GM23338 (cell line): ENCODE data around the gene COQ10B. TPM values are rescaled to one million over a fixed set of nuclear protein-coding genes. Genes with fewer than 3 reads are reported as not detected.

ENCODE experiments used
- ATAC-seq: fragments of 200-7000 bp; cut with Tn5 transposase; 3 replicates; pipeline ENCODE4 v1.9.1; 2020
- DNase-seq: peaks from one replicate; pipeline ENCODE4 v3.0.0-alpha.2; 2015; ENCODE audit warnings: low spot score
- H2AFZ ChIP-seq: fragments of 200-600 bp; sonication (generic); 2 replicates; pipeline ENCODE4 v1.8.0; 2016; ENCODE audit warnings: antibody characterized with exemption, mild to moderate bottlenecking, moderate library complexity
- H3F3A ChIP-seq: fragments of 200-600 bp; sonication (generic); replicated peaks from 2 replicates; pipeline ENCODE4 v1.8.0; 2017; ENCODE audit warnings: antibody characterized with exemption, mixed run types, low read depth
- H3K27ac ChIP-seq: fragments of 200-600 bp; sonication (generic); 2 replicates; pipeline ENCODE4 v1.6.1; 2016; ENCODE audit warnings: low read depth
- H3K27me3 ChIP-seq: fragments of 200-600 bp; sonication (generic); 2 replicates; pipeline ENCODE4 v1.8.0; 2016; ENCODE audit warnings: mild to moderate bottlenecking, mixed run types, moderate library complexity; ENCODE audit not compliant: insufficient read depth
- H3K36me3 ChIP-seq: fragments of 200-600 bp; sonication (generic); 2 replicates; pipeline ENCODE4 v1.8.0; 2016; ENCODE audit warnings: mild to moderate bottlenecking; ENCODE audit not compliant: insufficient read depth
- H3K4me1 ChIP-seq: fragments of 200-600 bp; sonication (generic); 2 replicates; pipeline ENCODE4 v1.8.0; 2016; ENCODE audit warnings: mild to moderate bottlenecking, moderate library complexity; ENCODE audit not compliant: insufficient read depth
- H3K4me2 ChIP-seq: fragments of 200-600 bp; sonication (generic); 2 replicates; pipeline ENCODE4 v1.7.1; 2017; ENCODE audit warnings: mixed run types
- H3K4me3 ChIP-seq: fragments of 200-600 bp; sonication (generic); 2 replicates; pipeline ENCODE4 v1.6.1; 2016; ENCODE audit warnings: mixed run types
- H3K79me2 ChIP-seq: fragments of 200-600 bp; sonication (generic); replicated peaks from 2 replicates; pipeline ENCODE4 v1.8.0; 2017; ENCODE audit warnings: mild to moderate bottlenecking; ENCODE audit not compliant: insufficient read depth
- H3K9me2 ChIP-seq: fragments of 200-600 bp; sonication (generic); 2 replicates; pipeline ENCODE4 v1.8.0; 2017; ENCODE audit not compliant: insufficient read depth
- H4K20me1 ChIP-seq: fragments of 200-600 bp; sonication (generic); replicated peaks from 2 replicates; pipeline ENCODE4 v1.8.0; 2017; ENCODE audit warnings: mild to moderate bottlenecking; ENCODE audit not compliant: insufficient read depth
- H3K27ac Mint-ChIP-seq: 2 replicates; pipeline ENCODE4 v1.8.0; 2020; ENCODE audit warnings: inconsistent platforms, mild to moderate bottlenecking, moderate library complexity, mixed read lengths
- H3K27me3 Mint-ChIP-seq: 3 replicates; pipeline ENCODE4 v1.8.0; 2022; ENCODE audit warnings: low read depth, mild to moderate bottlenecking, moderate library complexity, mixed read lengths, inconsistent platforms; ENCODE audit not compliant: insufficient read depth, poor library complexity
- H3K36me3 Mint-ChIP-seq: 3 replicates; pipeline ENCODE4 v1.8.0; 2021; ENCODE audit warnings: low read depth, mild to moderate bottlenecking, inconsistent platforms, moderate library complexity, mixed read lengths
- H3K4me1 Mint-ChIP-seq: 3 replicates; pipeline ENCODE4 v1.8.0; 2020; ENCODE audit warnings: mild to moderate bottlenecking, inconsistent platforms, mixed read lengths
- H3K4me3 Mint-ChIP-seq: 3 replicates; pipeline ENCODE4 v1.8.0; 2021; ENCODE audit warnings: moderate library complexity, mild to moderate bottlenecking, inconsistent platforms, mixed read lengths
- H3K9me3 Mint-ChIP-seq: 3 replicates; pipeline ENCODE4 v1.8.0; 2020; ENCODE audit warnings: moderate library complexity, mild to moderate bottlenecking, inconsistent platforms, mixed read lengths
- CTCF ChIP-seq, 2 experiments: fragments of 200-600 bp in 1 of 2; sonication (generic) in 1 of 2; conservative IDR thresholded peaks; 2 replicates each; pipeline versions ENCODE4 v1.5.1 to v1.6.1; 2016 to 2017; ENCODE audit warnings: antibody characterized with exemption in 2 of 2, low read depth in 2 of 2, mild to moderate bottlenecking in 2 of 2, moderate library complexity in 1 of 2
- JUNB ChIP-seq: IDR thresholded peaks from one replicate; pipeline ENCODE4 v1.6.1; 2016; ENCODE audit warnings: antibody characterized with exemption; ENCODE audit not compliant: unreplicated experiment
- ZNF114 ChIP-seq: fragments of 250-450 bp; sonication (Bioruptor Pico); IDR thresholded peaks from 2 replicates; pipeline ENCODE4 v1.5.0; 2020; ENCODE audit warnings: mild to moderate bottlenecking, moderate library complexity
- polyA plus RNA-seq: library from polyadenylated mRNA; unstranded; fragments of >200 nt; fragmentation: Nextera tagmentation; extraction: Ambion mirVana; gene quantifications from 2 replicates; pipeline ENCODE4 v1.2.1, GENCODE V29; 2016
- total RNA-seq: library from RNA; depleted of rRNA; stranded (reverse); fragments of >200 nt; shearing (Covaris generic); gene quantifications from 2 replicates; pipeline ENCODE4 v1.2.3, GENCODE V29; 2014
- TF ChIP-seq, protein P1 (sequence below): fragments of 250-450 bp; sonication (Bioruptor Pico); IDR thresholded peaks from 2 replicates; pipeline ENCODE4 v1.5.0; 2020; ENCODE audit warnings: mild to moderate bottlenecking, moderate library complexity
- TF ChIP-seq, protein P2 (sequence below): IDR thresholded peaks from 2 replicates; pipeline ENCODE4 v1.6.1; 2016; ENCODE audit warnings: antibody characterized with exemption
- TF ChIP-seq, protein P3 (sequence below): IDR thresholded peaks from one replicate; pipeline ENCODE4 v1.6.1; 2018; ENCODE audit warnings: antibody characterized with exemption; ENCODE audit not compliant: unreplicated experiment

The COQ10B gene
- total and polyA plus RNA-seq, 2 experiments from 2014 or later, result 26.1 to 27.6 TPM

DNA sequence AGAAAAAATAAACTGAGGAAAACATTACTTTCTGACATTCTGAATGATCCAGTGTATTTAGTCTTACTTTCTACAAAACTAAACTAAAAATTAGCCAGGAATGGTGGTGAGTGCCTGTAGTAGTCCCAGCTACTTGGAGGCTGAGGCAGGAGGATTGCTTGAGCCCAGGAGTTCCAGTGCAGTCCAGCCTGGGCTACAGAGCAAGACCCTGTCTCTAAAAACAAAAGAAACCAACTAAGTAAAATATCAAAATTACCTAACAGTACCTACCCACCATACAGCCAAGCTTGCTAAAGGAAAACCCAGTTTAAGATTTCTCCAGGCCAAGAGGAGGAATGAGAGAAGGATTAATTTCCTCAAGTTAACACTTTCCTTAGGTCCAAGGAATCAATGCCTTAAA lies 43.3 kb downstream of the COQ10B start:
- Mint-ChIP-seq H3K27ac (0 out of 2 replicates have a peak overlapping the region, but pooled peaks have one; percentile 92), H3K9me3 (peaks cover 9% of the 10 kb centered on the region; the same call in 2 of the 3 replicates), H3K4me1 (peaks cover 34% of the 10 kb centered on the region), H3K27me3 (peaks cover 6% of the 10 kb centered on the region), H3K4me3 (peak overlapping the region; percentile 96), H3K36me3 (peaks cover 90% of the 10 kb centered on the region)
- Histone ChIP-seq H3K4me3 (peak overlapping the region; percentile 84), H3K4me1 (peaks cover 26% of the 10 kb centered on the region), H3K79me2 (peaks cover 82% of the 10 kb centered on the region), H3K9me2 (no peaks in the 10 kb centered on the region), H3K36me3 (peaks cover 71% of the 10 kb centered on the region), H3F3A (peaks cover 43% of the 10 kb centered on the region), H3K4me2 (peak overlapping the region; percentile 94), H4K20me1 (peaks cover 56% of the 10 kb centered on the region), H3K27me3 (no peaks in the 10 kb centered on the region), H3K27ac (peak overlapping the region; percentile 4), H2AFZ (no peak overlapping the region)
- DNase-seq, result no peak
- ATAC-seq, result no peak
- TF ChIP-seq, protein P1, sequence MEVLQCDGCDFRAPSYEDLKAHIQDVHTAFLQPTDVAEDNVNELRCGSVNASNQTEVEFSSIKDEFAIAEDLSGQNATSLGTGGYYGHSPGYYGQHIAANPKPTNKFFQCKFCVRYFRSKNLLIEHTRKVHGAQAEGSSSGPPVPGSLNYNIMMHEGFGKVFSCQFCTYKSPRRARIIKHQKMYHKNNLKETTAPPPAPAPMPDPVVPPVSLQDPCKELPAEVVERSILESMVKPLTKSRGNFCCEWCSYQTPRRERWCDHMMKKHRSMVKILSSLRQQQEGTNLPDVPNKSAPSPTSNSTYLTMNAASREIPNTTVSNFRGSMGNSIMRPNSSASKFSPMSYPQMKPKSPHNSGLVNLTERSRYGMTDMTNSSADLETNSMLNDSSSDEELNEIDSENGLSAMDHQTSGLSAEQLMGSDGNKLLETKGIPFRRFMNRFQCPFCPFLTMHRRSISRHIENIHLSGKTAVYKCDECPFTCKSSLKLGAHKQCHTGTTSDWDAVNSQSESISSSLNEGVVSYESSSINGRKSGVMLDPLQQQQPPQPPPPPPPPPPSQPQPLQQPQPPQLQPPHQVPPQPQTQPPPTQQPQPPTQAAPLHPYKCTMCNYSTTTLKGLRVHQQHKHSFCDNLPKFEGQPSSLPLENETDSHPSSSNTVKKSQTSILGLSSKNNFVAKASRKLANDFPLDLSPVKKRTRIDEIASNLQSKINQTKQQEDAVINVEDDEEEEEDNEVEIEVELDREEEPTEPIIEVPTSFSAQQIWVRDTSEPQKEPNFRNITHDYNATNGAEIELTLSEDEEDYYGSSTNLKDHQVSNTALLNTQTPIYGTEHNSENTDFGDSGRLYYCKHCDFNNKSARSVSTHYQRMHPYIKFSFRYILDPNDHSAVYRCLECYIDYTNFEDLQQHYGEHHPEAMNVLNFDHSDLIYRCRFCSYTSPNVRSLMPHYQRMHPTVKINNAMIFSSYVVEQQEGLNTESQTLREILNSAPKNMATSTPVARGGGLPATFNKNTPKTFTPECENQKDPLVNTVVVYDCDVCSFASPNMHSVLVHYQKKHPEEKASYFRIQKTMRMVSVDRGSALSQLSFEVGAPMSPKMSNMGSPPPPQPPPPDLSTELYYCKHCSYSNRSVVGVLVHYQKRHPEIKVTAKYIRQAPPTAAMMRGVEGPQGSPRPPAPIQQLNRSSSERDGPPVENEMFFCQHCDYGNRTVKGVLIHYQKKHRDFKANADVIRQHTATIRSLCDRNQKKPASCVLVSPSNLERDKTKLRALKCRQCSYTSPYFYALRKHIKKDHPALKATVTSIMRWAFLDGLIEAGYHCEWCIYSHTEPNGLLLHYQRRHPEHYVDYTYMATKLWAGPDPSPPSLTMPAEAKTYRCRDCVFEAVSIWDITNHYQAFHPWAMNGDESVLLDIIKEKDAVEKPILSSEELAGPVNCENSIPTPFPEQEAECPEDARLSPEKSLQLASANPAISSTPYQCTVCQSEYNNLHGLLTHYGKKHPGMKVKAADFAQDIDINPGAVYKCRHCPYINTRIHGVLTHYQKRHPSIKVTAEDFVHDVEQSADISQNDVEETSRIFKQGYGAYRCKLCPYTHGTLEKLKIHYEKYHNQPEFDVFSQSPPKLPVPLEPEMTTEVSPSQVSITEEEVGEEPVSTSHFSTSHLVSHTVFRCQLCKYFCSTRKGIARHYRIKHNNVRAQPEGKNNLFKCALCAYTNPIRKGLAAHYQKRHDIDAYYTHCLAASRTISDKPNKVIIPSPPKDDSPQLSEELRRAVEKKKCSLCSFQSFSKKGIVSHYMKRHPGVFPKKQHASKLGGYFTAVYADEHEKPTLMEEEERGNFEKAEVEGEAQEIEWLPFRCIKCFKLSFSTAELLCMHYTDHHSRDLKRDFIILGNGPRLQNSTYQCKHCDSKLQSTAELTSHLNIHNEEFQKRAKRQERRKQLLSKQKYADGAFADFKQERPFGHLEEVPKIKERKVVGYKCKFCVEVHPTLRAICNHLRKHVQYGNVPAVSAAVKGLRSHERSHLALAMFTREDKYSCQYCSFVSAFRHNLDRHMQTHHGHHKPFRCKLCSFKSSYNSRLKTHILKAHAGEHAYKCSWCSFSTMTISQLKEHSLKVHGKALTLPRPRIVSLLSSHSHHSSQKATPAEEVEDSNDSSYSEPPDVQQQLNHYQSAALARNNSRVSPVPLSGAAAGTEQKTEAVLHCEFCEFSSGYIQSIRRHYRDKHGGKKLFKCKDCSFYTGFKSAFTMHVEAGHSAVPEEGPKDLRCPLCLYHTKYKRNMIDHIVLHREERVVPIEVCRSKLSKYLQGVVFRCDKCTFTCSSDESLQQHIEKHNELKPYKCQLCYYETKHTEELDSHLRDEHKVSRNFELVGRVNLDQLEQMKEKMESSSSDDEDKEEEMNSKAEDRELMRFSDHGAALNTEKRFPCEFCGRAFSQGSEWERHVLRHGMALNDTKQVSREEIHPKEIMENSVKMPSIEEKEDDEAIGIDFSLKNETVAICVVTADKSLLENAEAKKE (CRISPR knock-in tag), result no peak
- TF ChIP-seq ZNF114 (CRISPR knock-in tag) (no peak), JUNB (no peak), CTCF (conservative IDR thresholded peaks at IDR 0.05; ENCODE audit: low read depth in 2 of 2) (no peak)
- TF ChIP-seq, protein P2, sequence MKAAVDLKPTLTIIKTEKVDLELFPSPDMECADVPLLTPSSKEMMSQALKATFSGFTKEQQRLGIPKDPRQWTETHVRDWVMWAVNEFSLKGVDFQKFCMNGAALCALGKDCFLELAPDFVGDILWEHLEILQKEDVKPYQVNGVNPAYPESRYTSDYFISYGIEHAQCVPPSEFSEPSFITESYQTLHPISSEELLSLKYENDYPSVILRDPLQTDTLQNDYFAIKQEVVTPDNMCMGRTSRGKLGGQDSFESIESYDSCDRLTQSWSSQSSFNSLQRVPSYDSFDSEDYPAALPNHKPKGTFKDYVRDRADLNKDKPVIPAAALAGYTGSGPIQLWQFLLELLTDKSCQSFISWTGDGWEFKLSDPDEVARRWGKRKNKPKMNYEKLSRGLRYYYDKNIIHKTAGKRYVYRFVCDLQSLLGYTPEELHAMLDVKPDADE, result no peak
- TF ChIP-seq, protein P3, sequence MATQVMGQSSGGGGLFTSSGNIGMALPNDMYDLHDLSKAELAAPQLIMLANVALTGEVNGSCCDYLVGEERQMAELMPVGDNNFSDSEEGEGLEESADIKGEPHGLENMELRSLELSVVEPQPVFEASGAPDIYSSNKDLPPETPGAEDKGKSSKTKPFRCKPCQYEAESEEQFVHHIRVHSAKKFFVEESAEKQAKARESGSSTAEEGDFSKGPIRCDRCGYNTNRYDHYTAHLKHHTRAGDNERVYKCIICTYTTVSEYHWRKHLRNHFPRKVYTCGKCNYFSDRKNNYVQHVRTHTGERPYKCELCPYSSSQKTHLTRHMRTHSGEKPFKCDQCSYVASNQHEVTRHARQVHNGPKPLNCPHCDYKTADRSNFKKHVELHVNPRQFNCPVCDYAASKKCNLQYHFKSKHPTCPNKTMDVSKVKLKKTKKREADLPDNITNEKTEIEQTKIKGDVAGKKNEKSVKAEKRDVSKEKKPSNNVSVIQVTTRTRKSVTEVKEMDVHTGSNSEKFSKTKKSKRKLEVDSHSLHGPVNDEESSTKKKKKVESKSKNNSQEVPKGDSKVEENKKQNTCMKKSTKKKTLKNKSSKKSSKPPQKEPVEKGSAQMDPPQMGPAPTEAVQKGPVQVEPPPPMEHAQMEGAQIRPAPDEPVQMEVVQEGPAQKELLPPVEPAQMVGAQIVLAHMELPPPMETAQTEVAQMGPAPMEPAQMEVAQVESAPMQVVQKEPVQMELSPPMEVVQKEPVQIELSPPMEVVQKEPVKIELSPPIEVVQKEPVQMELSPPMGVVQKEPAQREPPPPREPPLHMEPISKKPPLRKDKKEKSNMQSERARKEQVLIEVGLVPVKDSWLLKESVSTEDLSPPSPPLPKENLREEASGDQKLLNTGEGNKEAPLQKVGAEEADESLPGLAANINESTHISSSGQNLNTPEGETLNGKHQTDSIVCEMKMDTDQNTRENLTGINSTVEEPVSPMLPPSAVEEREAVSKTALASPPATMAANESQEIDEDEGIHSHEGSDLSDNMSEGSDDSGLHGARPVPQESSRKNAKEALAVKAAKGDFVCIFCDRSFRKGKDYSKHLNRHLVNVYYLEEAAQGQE, result no peak
